Tibial artery (tissue), 4 donors: Measurements from ENCODE around the gene NTHL1.

ENCODE experiments used
- DNase-seq, 2 donors: peaks; one replicate each; pipeline ENCODE4 v3.0.0-alpha.2; 2019
- H3K27ac ChIP-seq, 2 donors: fragments of 200-600 bp; sonication (generic) in 1 of 2; 1 replicate in 1 of 2; 2 replicates in 1 of 2; pipeline ENCODE4 v1.5.1; 2018 to 2019; ENCODE audit warnings: mild to moderate bottlenecking in 1 of 2
- H3K27me3 ChIP-seq, 2 donors: fragments of 200-600 bp; sonication (generic) in 1 of 2; one replicate each; pipeline versions ENCODE4 v1.5.1 to v1.6.0; 2016 to 2019
- H3K36me3 ChIP-seq, 3 donors: fragments of 200-600 bp; sonication (generic) in 2 of 3; one replicate each; pipeline ENCODE4 v1.5.1; 2016 to 2019; ENCODE audit warnings: mild to moderate bottlenecking in 2 of 3
- H3K4me1 ChIP-seq, 4 donors: fragments of 200-600 bp; sonication (generic) in 2 of 4; 1 replicate in 3 of 4; 2 replicates in 1 of 4; pipeline ENCODE4 v1.5.1; 2016 to 2019
- H3K4me3 ChIP-seq, 2 donors: fragments of 200-600 bp; sonication (generic) in 1 of 2; 1 replicate in 1 of 2; 2 replicates in 1 of 2; pipeline ENCODE4 v1.5.1; 2018 to 2019; ENCODE audit warnings: mild to moderate bottlenecking in 2 of 2
- H3K9me3 ChIP-seq, 3 donors: fragments of 200-600 bp; sonication (generic) in 1 of 3; one replicate each; pipeline ENCODE4 v1.5.1; 2016 to 2019
- CTCF ChIP-seq, 2 experiments: fragments of 200-600 bp in 1 of 2; fragments of 450-650 bp in 1 of 2; IDR thresholded peaks; one replicate each; pipeline ENCODE4 v1.5.1; 2017 to 2019; ENCODE audit warnings: antibody characterized with exemption in 2 of 2, mild to moderate bottlenecking in 1 of 2, moderate library complexity in 1 of 2
- intact Hi-C: fragments of 100-400 bp; cut with DNase I; formaldehyde crosslinking; loops from one replicate; pipeline ENCODE4 v1.15.0; 2023; ENCODE audit warnings: low total_unique reads

Gene NTHL1

GRCh38 chr16:2009164-2009711, 38.4 kb downstream of the NTHL1 start:
- no peaks in the 10 kb centered on the region for H3K27me3 ChIP-seq
- peaks cover 0 to 55% (median 53%) of the 10 kb centered on the region in 4 donors for H3K4me1 ChIP-seq
- no peak for DNase-seq
- peak overlapping the region; percentile 90 to 99 for H3K4me3 ChIP-seq
- H3K27ac ChIP-seq = peak overlapping the region; percentile 76 to 84
- intact Hi-C loops = no loop called here
- TF ChIP-seq CTCF (IDR thresholded peaks at IDR 0.05) = no peak
- peaks cover 0 to 6% (median 0%) of the 10 kb centered on the region in 3 donors for H3K36me3 ChIP-seq
- H3K9me3 ChIP-seq = no peaks in the 10 kb centered on the region

- Histone ChIP-seq H3K27me3 (no peaks in the 10 kb centered on the region), H3K9me3 (no peaks in the 10 kb centered on the region), H3K36me3 (peaks cover 0 to 6% (median 0%) of the 10 kb centered on the region in 3 donors), H3K4me1 (peaks cover 0 to 60% (median 58%) of the 10 kb centered on the region in 4 donors), H3K27ac (peak overlapping the region; percentile 76 to 84), H3K4me3 (peak overlapping the region; percentile 90 to 99)
- DNase-seq = no peak
- no peak for TF ChIP-seq CTCF (IDR thresholded peaks at IDR 0.05)
- intact Hi-C loops = no loop called here
These were observed 38.9 kb downstream of the NTHL1 start for GRCh38 chr16:2008631-2009163.

GRCh38 chr16:2008009-2008526, 39.6 kb downstream of the NTHL1 start:
- H3K36me3 ChIP-seq = peaks cover 4 to 13% (median 5%) of the 10 kb centered on the region in 3 donors
- no peak for DNase-seq
- no peak overlapping the region for H3K27ac ChIP-seq
- no peaks in the 10 kb centered on the region for H3K27me3 ChIP-seq
- intact Hi-C loops = no loop called here
- TF ChIP-seq CTCF (IDR thresholded peaks at IDR 0.05) = no peak
- peak overlapping the region; percentile 90 to 99 for H3K4me3 ChIP-seq
- H3K9me3 ChIP-seq = no peaks in the 10 kb centered on the region
- H3K4me1 ChIP-seq = peaks cover 0 to 62% (median 59%) of the 10 kb centered on the region in 4 donors

- Histone ChIP-seq H3K4me3 (peak overlapping the region in 1 of 2 donors; percentile 90), H3K9me3 (no peaks in the 10 kb centered on the region), H3K4me1 (peaks cover 0 to 62% (median 59%) of the 10 kb centered on the region in 4 donors), H3K27ac (no peak overlapping the region), H3K36me3 (peaks cover 12 to 21% (median 13%) of the 10 kb centered on the region in 3 donors), H3K27me3 (no peaks in the 10 kb centered on the region)
- TF ChIP-seq CTCF (IDR thresholded peaks at IDR 0.05) = no peak
- DNase-seq = no peak
- intact Hi-C loops = no loop called here
These were observed 40.4 kb downstream of the NTHL1 start for GRCh38 chr16:2007081-2007836.

GRCh38 chr16:2006317-2006716, 41.3 kb downstream of the NTHL1 start:
- H3K9me3 ChIP-seq = no peaks in the 10 kb centered on the region
- no peak for TF ChIP-seq CTCF (IDR thresholded peaks at IDR 0.05)
- intact Hi-C loops = no loop called here
- peaks cover 22 to 30% (median 23%) of the 10 kb centered on the region in 3 donors for H3K36me3 ChIP-seq
- no peak for DNase-seq
- H3K27ac ChIP-seq = no peak overlapping the region
- H3K4me1 ChIP-seq = peaks cover 0 to 62% (median 59%) of the 10 kb centered on the region in 4 donors
- H3K4me3 ChIP-seq = no peak overlapping the region
- H3K27me3 ChIP-seq = no peaks in the 10 kb centered on the region
